Neural cell (in vitro differentiated cells): ENCODE results near the gene PEMT. TPM values are rescaled to one million over a fixed set of nuclear protein-coding genes. Genes with fewer than 3 reads are reported as not detected.

Experiments
- H2AFZ ChIP-seq: fragments of 200-600, 300-800 bp; sonication (generic), shearing (Covaris generic); 2 replicates; pipeline ENCODE4 v1.6.0; 2014; ENCODE audit warnings: low read depth, mild to moderate bottlenecking, antibody characterized with exemption, low read length, moderate library complexity
- H3F3A ChIP-seq: fragments of 200-600 bp; shearing (Covaris generic); 2 replicates; pipeline ENCODE4 v1.6.1; 2016; ENCODE audit warnings: mild to moderate bottlenecking, moderate library complexity, mixed read lengths, antibody characterized with exemption, low read length; ENCODE audit not compliant: insufficient read depth, poor library complexity, severe bottlenecking
- H3K27ac ChIP-seq: fragments of 200-600, 300-800 bp; sonication (generic), shearing (Covaris generic); 2 replicates; pipeline ENCODE4 v1.5.1; 2014; ENCODE audit warnings: mild to moderate bottlenecking, low read length, moderate library complexity
- H3K27me3 ChIP-seq: fragments of 300-800, 200-600 bp; sonication (generic), shearing (Covaris generic); 2 replicates; pipeline ENCODE4 v1.6.0; 2014; ENCODE audit warnings: mild to moderate bottlenecking, low read depth, low read length, moderate library complexity; ENCODE audit not compliant: insufficient read depth
- H3K36me3 ChIP-seq: fragments of 300-800, 200-600 bp; sonication (generic), shearing (Covaris generic); 2 replicates; pipeline ENCODE4 v1.5.1; 2014; ENCODE audit warnings: mild to moderate bottlenecking, antibody characterized with exemption, low read length, moderate library complexity; ENCODE audit not compliant: insufficient read depth
- H3K4me2 ChIP-seq: fragments of 300-800, 200-600 bp; sonication (generic), shearing (Covaris generic); 2 replicates; pipeline ENCODE4 v1.6.0; 2014; ENCODE audit warnings: mild to moderate bottlenecking, low read length
- H3K4me3 ChIP-seq: fragments of 300-800, 200-600 bp; sonication (generic), shearing (Covaris generic); 2 replicates; pipeline ENCODE4 v1.5.1; 2014; ENCODE audit warnings: mild to moderate bottlenecking, low read length, moderate library complexity
- H3K79me2 ChIP-seq: fragments of 200-600 bp; shearing (Covaris generic); replicated peaks from 2 replicates; pipeline ENCODE4 v1.6.0; 2014; ENCODE audit warnings: mild to moderate bottlenecking, low read length, moderate library complexity; ENCODE audit not compliant: insufficient read depth
- H3K9ac ChIP-seq: fragments of 300-800, 200-600 bp; sonication (generic), shearing (Covaris generic); 2 replicates; pipeline ENCODE4 v1.6.1; 2016; ENCODE audit warnings: mild to moderate bottlenecking, low read length, mixed read lengths
- H3K9me2 ChIP-seq: fragments of 200-600 bp; shearing (Covaris generic); 2 replicates; pipeline ENCODE4 v1.6.1; 2016; ENCODE audit warnings: mild to moderate bottlenecking, low read length, mixed read lengths; ENCODE audit not compliant: insufficient read depth
- H3K9me3 ChIP-seq: fragments of 200-600, 300-800 bp; sonication (generic), shearing (Covaris generic); 2 replicates; pipeline ENCODE4 v1.6.1; 2016; ENCODE audit warnings: mild to moderate bottlenecking, mixed run types, low read length, moderate library complexity, mixed read lengths
- H4K20me1 ChIP-seq: fragments of 200-600 bp; shearing (Covaris generic); 2 replicates; pipeline ENCODE4 v1.6.1; 2016; ENCODE audit warnings: mild to moderate bottlenecking, mixed run types; ENCODE audit not compliant: insufficient read depth
- CTCF ChIP-seq: fragments of 450-650 bp; IDR thresholded peaks from 2 replicates; pipeline ENCODE4 v1.5.1; 2014; ENCODE audit warnings: antibody characterized with exemption, mild to moderate bottlenecking, moderate library complexity; ENCODE audit not compliant: poor library complexity, severe bottlenecking
- EP300 ChIP-seq: fragments of 450-650 bp; conservative IDR thresholded peaks from 2 replicates; pipeline ENCODE4 v1.6.1; 2014; ENCODE audit warnings: antibody characterized with exemption, mild to moderate bottlenecking, moderate library complexity; ENCODE audit not compliant: poor library complexity, severe bottlenecking
- EZH2 ChIP-seq: fragments of 200-600, 300-800 bp; shearing (Covaris generic), sonication (generic); IDR thresholded peaks from 2 replicates; pipeline ENCODE4 v1.6.1; 2014; ENCODE audit warnings: antibody characterized with exemption, low read length, borderline replicate concordance, mild to moderate bottlenecking; ENCODE audit not compliant: insufficient read depth, poor library complexity, severe bottlenecking
- MXI1 ChIP-seq: fragments of 450-650 bp; conservative IDR thresholded peaks from 2 replicates; pipeline ENCODE4 v1.6.1; 2014; ENCODE audit warnings: antibody characterized with exemption, mild to moderate bottlenecking; ENCODE audit not compliant: poor library complexity, severe bottlenecking
- POLR2AphosphoS5 ChIP-seq: IDR thresholded peaks from 2 replicates; pipeline ENCODE4 v1.6.1; 2012
- RAD21 ChIP-seq: fragments of 450-650 bp; conservative IDR thresholded peaks from 2 replicates; pipeline ENCODE4 v1.6.1; 2014; ENCODE audit warnings: antibody characterized with exemption, mild to moderate bottlenecking, moderate library complexity
- REST ChIP-seq: IDR thresholded peaks from 2 replicates; pipeline ENCODE4 v1.6.1; 2012; ENCODE audit warnings: borderline replicate concordance
- SMC3 ChIP-seq: fragments of 450-650 bp; conservative IDR thresholded peaks from 2 replicates; pipeline ENCODE4 v1.6.1; 2014; ENCODE audit warnings: antibody characterized with exemption, mild to moderate bottlenecking, moderate library complexity; ENCODE audit not compliant: poor library complexity
- TAF1 ChIP-seq: IDR thresholded peaks from 2 replicates; pipeline ENCODE4 v1.6.1; 2012; ENCODE audit warnings: low read depth
- polyA plus RNA-seq: library from polyadenylated mRNA; depleted of rRNA; stranded (reverse); fragments of >200 nt; gene quantifications from 2 replicates; pipeline ENCODE4 v1.2.3, GENCODE V29; 2014

Gene PEMT
- polyA plus RNA-seq, 1 donor from 2014 or later, result 71.7 TPM

- H3K27me3 ChIP-seq, result no peaks in the 10 kb centered on the region
- no peak overlapping the region for H2AFZ ChIP-seq
- no peaks in the 10 kb centered on the region for H3K9me3 ChIP-seq
- H3K36me3 ChIP-seq, result no peaks in the 10 kb centered on the region
- H3K4me3 ChIP-seq, result no peak overlapping the region
- H3K4me2 ChIP-seq, result no peak overlapping the region
- no peaks in the 10 kb centered on the region for H3F3A ChIP-seq
- no peaks in the 10 kb centered on the region for H3K9me2 ChIP-seq
- peak; percentile 65 for TF ChIP-seq RAD21
- no peak for TF ChIP-seq REST
- TF ChIP-seq MXI1, result no peak
- TF ChIP-seq EP300, result no peak
- TF ChIP-seq EZH2, result no peak
- peak; percentile 71 for TF ChIP-seq CTCF
- TF ChIP-seq POLR2AphosphoS5, result no peak
- TF ChIP-seq TAF1, result no peak
- peak; percentile 74 for TF ChIP-seq SMC3
- no peaks in the 10 kb centered on the region for H3K79me2 ChIP-seq
- H3K9ac ChIP-seq, result no peak overlapping the region
- no peaks in the 10 kb centered on the region for H4K20me1 ChIP-seq
- H3K27ac ChIP-seq, result no peak overlapping the region
Measured at GRCh38 chr17:17613708-17614114, 22.2 kb upstream of the PEMT start.

- Histone ChIP-seq H2AFZ (no peak overlapping the region), H3K4me3 (no peak overlapping the region), H3F3A (no peaks in the 10 kb centered on the region), H3K9ac (no peak overlapping the region), H3K4me2 (no peak overlapping the region), H3K79me2 (no peaks in the 10 kb centered on the region), H3K27me3 (no peaks in the 10 kb centered on the region), H3K27ac (no peak overlapping the region), H4K20me1 (no peaks in the 10 kb centered on the region), H3K9me3 (no peaks in the 10 kb centered on the region), H3K36me3 (no peaks in the 10 kb centered on the region), H3K9me2 (no peaks in the 10 kb centered on the region)
- TF ChIP-seq REST (no peak), POLR2AphosphoS5 (no peak), TAF1 (no peak), EZH2 (no peak)
Measured at GRCh38 chr17:17612085-17613022, 20.8 kb upstream of the PEMT start.
